Neuronal stem cell (in vitro differentiated cells): Measurements from ENCODE around the gene COL5A3.

ENCODE experiments used
- DNase-seq: peaks from one replicate; pipeline ENCODE4 v3.0.0-alpha.2; 2013; ENCODE audit warnings: low spot score
- H2AFZ ChIP-seq: one replicate; pipeline ENCODE4 v1.6.1; 2013; ENCODE audit warnings: mild to moderate bottlenecking, low read length, inconsistent platforms
- H2AK5ac ChIP-seq: 2 replicates; pipeline ENCODE4 v1.6.1; 2013; ENCODE audit warnings: low read depth, mild to moderate bottlenecking, inconsistent platforms, low read length, moderate library complexity, mixed read lengths
- H2BK120ac ChIP-seq: 2 replicates; pipeline ENCODE4 v1.6.1; 2013; ENCODE audit warnings: low read depth, mild to moderate bottlenecking, inconsistent platforms, low read length, moderate library complexity, mixed read lengths
- H2BK12ac ChIP-seq: one replicate; pipeline ENCODE4 v1.6.1; 2013; ENCODE audit warnings: low read length, inconsistent platforms
- H2BK15ac ChIP-seq: 2 replicates; pipeline ENCODE4 v1.6.1; 2013; ENCODE audit warnings: mild to moderate bottlenecking, low read length, inconsistent platforms, mixed read lengths
- H2BK5ac ChIP-seq: one replicate; pipeline ENCODE4 v1.6.1; 2013; ENCODE audit warnings: inconsistent platforms, mild to moderate bottlenecking, low read length, moderate library complexity
- H3K14ac ChIP-seq: one replicate; pipeline ENCODE4 v1.6.1; 2013; ENCODE audit warnings: low read length, inconsistent platforms
- H3K18ac ChIP-seq: 2 replicates; pipeline ENCODE4 v1.6.1; 2013; ENCODE audit warnings: low read length, inconsistent platforms
- H3K23ac ChIP-seq: 2 replicates; pipeline ENCODE4 v1.6.1; 2013; ENCODE audit warnings: low read depth, mild to moderate bottlenecking, mixed read lengths, low read length, inconsistent platforms; ENCODE audit not compliant: poor library complexity
- H3K27ac ChIP-seq: replicated peaks from 3 replicates; pipeline ENCODE4 v1.5.1; 2013; ENCODE audit warnings: low read length, inconsistent platforms
- H3K27me3 ChIP-seq, 3 experiments: 2 replicates each; pipeline ENCODE4 v1.6.1; 2013; ENCODE audit warnings: low read length in 3 of 3, mild to moderate bottlenecking in 2 of 3, inconsistent platforms in 1 of 3, low read depth in 1 of 3, mixed read lengths in 1 of 3, moderate library complexity in 1 of 3; ENCODE audit not compliant: control insufficient read depth in 3 of 3, insufficient read depth in 3 of 3
- H3K36me3 ChIP-seq, 2 donors: replicated peaks in 1 of 2; 2 replicates each; pipeline ENCODE4 v1.6.1; 2013; ENCODE audit warnings: low read length in 2 of 2; ENCODE audit not compliant: control insufficient read depth in 2 of 2, insufficient read depth in 2 of 2
- H3K4ac ChIP-seq: 2 replicates; pipeline ENCODE4 v1.6.1; 2013; ENCODE audit warnings: inconsistent platforms, mild to moderate bottlenecking, low read length, moderate library complexity
- H3K4me1 ChIP-seq, 2 donors: 1 replicate in 1 of 2; 2 replicates in 1 of 2; pipeline ENCODE4 v1.6.1; 2013; ENCODE audit warnings: low read length in 2 of 2, low read depth in 1 of 2; ENCODE audit not compliant: control insufficient read depth in 2 of 2, insufficient read depth in 1 of 2
- H3K4me2 ChIP-seq: one replicate; pipeline ENCODE4 v1.6.1; 2013; ENCODE audit warnings: mild to moderate bottlenecking, low read length, inconsistent platforms; ENCODE audit not compliant: insufficient read depth, poor library complexity, severe bottlenecking
- H3K4me3 ChIP-seq, 2 donors: 2 replicates each; pipeline ENCODE4 v1.5.1; 2013; ENCODE audit warnings: low read length in 2 of 2, mild to moderate bottlenecking in 2 of 2, inconsistent platforms in 1 of 2, moderate library complexity in 1 of 2
- H3K79me1 ChIP-seq: one replicate; pipeline ENCODE4 v1.6.1; 2013; ENCODE audit warnings: low read depth, mild to moderate bottlenecking, inconsistent platforms, low read length, moderate library complexity
- H3K9ac ChIP-seq: one replicate; pipeline ENCODE4 v1.6.1; 2013; ENCODE audit warnings: mild to moderate bottlenecking, low read depth, low read length, inconsistent platforms; ENCODE audit not compliant: poor library complexity
- H3K9me3 ChIP-seq, 2 donors: replicated peaks in 1 of 2; 2 replicates each; pipeline versions ENCODE3 to v1.6.1; 2013; ENCODE audit warnings: low read length in 2 of 2, mild to moderate bottlenecking in 2 of 2, inconsistent platforms in 1 of 2, low read depth in 1 of 2, mixed read lengths in 1 of 2, moderate library complexity in 1 of 2; ENCODE audit not compliant: control insufficient read depth in 2 of 2, insufficient read depth in 1 of 2
- H4K8ac ChIP-seq: one replicate; pipeline ENCODE4 v1.6.1; 2013; ENCODE audit warnings: low read depth, mild to moderate bottlenecking, inconsistent platforms, low read length, moderate library complexity
- H4K91ac ChIP-seq: one replicate; pipeline ENCODE4 v1.6.1; 2013; ENCODE audit warnings: low read length, low read depth, mild to moderate bottlenecking, inconsistent platforms; ENCODE audit not compliant: poor library complexity
- WGBS, 2 donors: extraction: QIAGEN DNeasy Blood & Tissue Kit; methylation state at CpG; one replicate each; pipeline ENCODE4 v1.1.7; 2013; ENCODE audit warnings: missing lambda C conversion rate in 2 of 2, mixed read lengths in 1 of 2; ENCODE audit not compliant: insufficient read length in 2 of 2, insufficient replicate concordance in 1 of 2; ENCODE audit errors: extremely low coverage in 2 of 2; 5-methylcytosine and 5-hydroxymethylcytosine counted together

COL5A3 gene

DNA sequence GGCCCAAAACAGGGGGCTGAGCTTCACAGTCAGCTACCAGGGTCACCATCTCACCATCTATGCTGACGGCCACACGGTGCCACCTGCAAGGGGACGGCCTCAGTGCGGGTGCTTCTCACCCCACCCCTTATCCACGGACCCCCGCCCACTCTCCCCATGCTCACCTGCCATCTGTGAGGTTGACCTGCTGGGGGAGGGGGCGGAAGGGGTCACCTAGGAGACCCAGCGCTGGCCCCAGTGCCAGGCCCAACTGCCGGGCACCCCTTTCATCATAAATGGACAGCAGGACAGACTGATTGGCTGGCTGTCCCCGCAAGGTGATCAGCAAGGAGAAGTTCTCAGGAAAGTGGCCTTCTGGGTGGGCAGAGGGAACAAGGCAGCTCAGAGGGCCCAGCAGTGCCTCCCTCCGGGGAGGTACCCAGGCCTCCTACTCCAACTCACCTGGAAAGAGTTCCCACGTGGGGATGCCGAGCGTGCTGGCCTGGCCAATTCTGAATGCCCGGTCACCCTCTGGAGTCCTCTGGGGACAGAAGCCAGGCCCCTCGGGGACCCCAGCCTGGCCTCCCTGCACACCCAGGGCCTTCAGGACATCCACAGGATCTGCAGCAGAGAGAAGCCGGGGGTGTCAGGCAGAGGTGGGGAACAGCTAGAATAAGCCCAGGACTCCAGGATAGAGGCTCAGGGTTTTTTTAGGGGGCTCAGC is 4.5 kb downstream of the COL5A3 start:
- no peak overlapping the region for H3K23ac ChIP-seq
- H3K4me1 ChIP-seq, result peaks cover 13 to 17% of the 10 kb centered on the region in 2 donors
- H3K14ac ChIP-seq, result peak overlapping the region; percentile 21
- H2AFZ ChIP-seq, result no peak overlapping the region
- DNase-seq, result no peak
- no peaks in the 10 kb centered on the region for H3K79me1 ChIP-seq
- no peaks in the 10 kb centered on the region for H3K36me3 ChIP-seq
- H3K27me3 ChIP-seq, result peaks cover 9 to 35% (median 13%) of the 10 kb centered on the region in 3 experiments
- H2AK5ac ChIP-seq, result no peak overlapping the region
- H3K4me2 ChIP-seq, result no peak overlapping the region
- H3K27ac ChIP-seq, result no peak overlapping the region
- peaks cover 0 to 3% of the 10 kb centered on the region in 2 donors for H3K9me3 ChIP-seq
- H4K91ac ChIP-seq, result no peak overlapping the region
- WGBS, 2 donors, result no CpG with 5 or more reads among the region's 17 CpGs
- H3K9ac ChIP-seq, result no peak overlapping the region
- no peak overlapping the region for H4K8ac ChIP-seq
- no peak overlapping the region for H3K4ac ChIP-seq
- H3K18ac ChIP-seq, result no peak overlapping the region
- H2BK15ac ChIP-seq, result peak overlapping the region; percentile 6
- H2BK12ac ChIP-seq, result no peak overlapping the region
- no peak overlapping the region for H3K4me3 ChIP-seq
- H2BK5ac ChIP-seq, result no peak overlapping the region
- H2BK120ac ChIP-seq, result no peak overlapping the region

DNA sequence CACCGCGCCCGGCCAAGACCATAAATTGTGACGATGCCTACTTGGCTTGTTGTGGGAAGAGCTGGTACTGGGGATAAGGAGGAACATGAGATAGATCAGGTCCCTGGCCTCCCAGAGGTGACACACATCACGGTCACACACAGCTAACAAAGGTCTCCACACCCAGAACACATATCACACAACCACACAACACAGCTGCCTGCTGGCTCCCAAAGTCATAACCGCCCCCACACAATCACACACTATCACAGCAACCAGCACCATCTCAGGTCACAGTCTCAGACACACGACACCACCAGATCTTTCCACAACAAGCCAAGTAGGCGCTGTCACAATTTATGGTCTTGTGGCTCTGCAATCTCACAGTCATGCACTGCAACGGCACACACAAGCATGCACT is 5.7 kb downstream of the COL5A3 start:
- Histone ChIP-seq H2BK15ac (no peak overlapping the region), H3K9me3 (peaks cover 0 to under 1% of the 10 kb centered on the region in 2 donors), H3K9ac (peak overlapping the region; percentile 35), H3K27me3 (peaks cover under 1 to 24% (median 1%) of the 10 kb centered on the region in 3 experiments), H2AFZ (no peak overlapping the region), H3K4ac (no peak overlapping the region), H3K18ac (no peak overlapping the region), H3K23ac (peak overlapping the region; percentile 44), H4K8ac (no peak overlapping the region), H4K91ac (no peak overlapping the region), H3K27ac (no peak overlapping the region), H3K14ac (no peak overlapping the region), H3K4me2 (no peak overlapping the region), H3K36me3 (no peaks in the 10 kb centered on the region), H3K4me3 (peak overlapping the region in 1 of 2 donors; percentile 52), H2BK5ac (no peak overlapping the region), H3K79me1 (no peaks in the 10 kb centered on the region), H2BK120ac (no peak overlapping the region), H2AK5ac (no peak overlapping the region), H3K4me1 (peaks cover 10 to 15% of the 10 kb centered on the region in 2 donors), H2BK12ac (no peak overlapping the region)
- WGBS, 2 donors, result no CpG with 5 or more reads among the region's 9 CpGs
- no peak for DNase-seq

GRCh38 chr19:10003271-10003670 is 7.0 kb downstream of the COL5A3 start:
- Histone ChIP-seq H3K18ac (no peak overlapping the region), H4K8ac (no peak overlapping the region), H3K27me3 (peaks cover 0 to 12% (median 0%) of the 10 kb centered on the region in 3 experiments), H3K4ac (no peak overlapping the region), H3K36me3 (no peaks in the 10 kb centered on the region), H3K23ac (no peak overlapping the region), H2BK15ac (no peak overlapping the region), H2BK120ac (no peak overlapping the region), H3K14ac (no peak overlapping the region), H2AK5ac (no peak overlapping the region), H3K4me2 (no peak overlapping the region), H3K4me1 (peaks cover 0 to 6% of the 10 kb centered on the region in 2 donors), H3K79me1 (no peaks in the 10 kb centered on the region), H3K27ac (no peak overlapping the region), H2BK12ac (no peak overlapping the region), H3K9ac (no peak overlapping the region), H3K4me3 (no peak overlapping the region), H4K91ac (no peak overlapping the region), H3K9me3 (no peaks in the 10 kb centered on the region), H2AFZ (no peak overlapping the region), H2BK5ac (no peak overlapping the region)
- WGBS, 2 donors, result no CpG with 5 or more reads among the region's 6 CpGs
- no peak for DNase-seq

GRCh38 chr19:10001899-10002298 is 8.4 kb downstream of the COL5A3 start:
- Histone ChIP-seq H3K4me2 (no peak overlapping the region), H3K79me1 (no peaks in the 10 kb centered on the region), H3K18ac (no peak overlapping the region), H2BK5ac (no peak overlapping the region), H2AFZ (no peak overlapping the region), H4K8ac (no peak overlapping the region), H3K14ac (no peak overlapping the region), H3K9me3 (no peaks in the 10 kb centered on the region), H2BK120ac (no peak overlapping the region), H3K27me3 (peaks cover 0 to 19% (median 0%) of the 10 kb centered on the region in 3 experiments), H2BK12ac (no peak overlapping the region), H4K91ac (no peak overlapping the region), H3K4me3 (peak overlapping the region in 1 of 2 donors; percentile 34), H2BK15ac (peak overlapping the region; percentile 56), H3K27ac (no peak overlapping the region), H2AK5ac (peak overlapping the region; percentile 6), H3K36me3 (no peaks in the 10 kb centered on the region), H3K4ac (no peak overlapping the region), H3K9ac (no peak overlapping the region), H3K23ac (peak overlapping the region; percentile 32), H3K4me1 (no peaks in the 10 kb centered on the region)
- no peak for DNase-seq
- WGBS, 2 donors, result no CpG with 5 or more reads among the region's 6 CpGs
